GM03348 (cell line): Measurements from ENCODE around the gene USP17L25.
"Not testable (repeated sequence)": the region's sequence is repeated elsewhere in the genome, so short reads cannot be mapped to it uniquely, and the experiment has no call there.

Experiments used
- DNase-seq: peaks from one replicate; pipeline ENCODE4 v3.0.0; 2012; ENCODE audit warnings: low spot score

Gene USP17L25

DNA sequence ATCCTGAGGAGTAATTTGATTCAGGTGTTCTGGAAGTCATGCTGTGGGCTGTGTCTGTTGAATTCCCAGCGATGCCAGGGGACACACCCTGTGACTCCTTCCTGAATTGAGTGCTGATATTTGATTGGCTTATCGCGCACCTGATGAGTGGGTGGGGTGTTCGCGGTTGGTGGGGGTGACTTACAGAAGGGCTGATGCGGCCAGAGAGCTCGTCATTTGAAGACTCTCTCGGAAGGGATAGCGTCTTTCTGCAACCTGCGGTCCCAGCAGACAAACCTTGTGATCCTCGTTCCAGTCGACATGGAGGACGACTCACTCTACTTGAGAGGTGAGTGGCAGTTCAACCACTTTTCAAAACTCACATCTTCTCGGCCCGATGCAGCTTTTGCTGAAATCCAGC is at the start of gene USP17L25:
Gene USP17L25 (plus strand): TSS at position 301 of the 400 bp plus-strand sequence. CDS start 0 bp downstream, at position 301.
- not testable (repeated sequence) for DNase-seq

DNA sequence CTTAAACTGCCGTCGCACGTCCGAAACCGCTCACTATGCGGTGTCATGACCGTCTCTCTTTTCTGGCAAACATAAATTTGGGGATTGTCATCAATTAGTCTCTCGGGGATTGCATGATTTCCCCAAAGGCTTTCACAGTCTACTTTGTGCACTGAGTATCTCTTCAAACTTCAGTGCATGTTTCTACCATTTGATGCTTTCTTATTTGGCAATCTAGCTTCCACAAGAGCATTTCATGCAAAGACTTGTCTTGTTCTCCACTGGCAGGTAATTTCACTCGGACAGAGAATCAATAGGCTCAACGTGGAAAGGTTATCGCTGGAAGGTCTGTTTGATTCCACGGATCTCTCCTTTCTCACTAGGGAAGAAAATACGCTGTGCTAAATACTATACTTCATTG is 5.5 kb upstream of the USP17L25 start:
- DNase-seq = not testable (repeated sequence)

DNA sequence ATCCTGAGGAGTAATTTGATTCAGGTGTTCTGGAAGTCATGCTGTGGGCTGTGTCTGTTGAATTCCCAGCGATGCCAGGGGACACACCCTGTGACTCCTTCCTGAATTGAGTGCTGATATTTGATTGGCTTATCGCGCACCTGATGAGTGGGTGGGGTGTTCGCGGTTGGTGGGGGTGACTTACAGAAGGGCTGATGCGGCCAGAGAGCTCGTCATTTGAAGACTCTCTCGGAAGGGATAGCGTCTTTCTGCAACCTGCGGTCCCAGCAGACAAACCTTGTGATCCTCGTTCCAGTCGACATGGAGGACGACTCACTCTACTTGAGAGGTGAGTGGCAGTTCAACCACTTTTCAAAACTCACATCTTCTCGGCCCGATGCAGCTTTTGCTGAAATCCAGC is 4.8 kb upstream of the USP17L25 start, which contains the start of gene USP17L24:
Gene USP17L24 (plus strand): TSS at position 301 of the 400 bp plus-strand sequence. CDS start 0 bp downstream, at position 301.
- not testable (repeated sequence) for DNase-seq

GRCh38 chr4:9334358-9334757 is 4.6 kb downstream of the USP17L25 start, which contains the start of gene USP17L26:
USP17L26 (plus strand) TSS chr4:9334658; CDS start chr4:9334658, 0 bp downstream.
- DNase-seq = not testable (repeated sequence)

- DNase-seq = not testable (repeated sequence)
Measured at GRCh38 chr4:9339103-9339502, 9.4 kb downstream of the USP17L25 start, which contains the start of gene USP17L5. USP17L5 (plus strand) TSS chr4:9339403; CDS start chr4:9339403, 0 bp downstream.

DNA sequence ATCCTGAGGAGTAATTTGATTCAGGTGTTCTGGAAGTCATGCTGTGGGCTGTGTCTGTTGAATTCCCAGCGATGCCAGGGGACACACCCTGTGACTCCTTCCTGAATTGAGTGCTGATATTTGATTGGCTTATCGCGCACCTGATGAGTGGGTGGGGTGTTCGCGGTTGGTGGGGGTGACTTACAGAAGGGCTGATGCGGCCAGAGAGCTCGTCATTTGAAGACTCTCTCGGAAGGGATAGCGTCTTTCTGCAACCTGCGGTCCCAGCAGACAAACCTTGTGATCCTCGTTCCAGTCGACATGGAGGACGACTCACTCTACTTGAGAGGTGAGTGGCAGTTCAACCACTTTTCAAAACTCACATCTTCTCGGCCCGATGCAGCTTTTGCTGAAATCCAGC is 14.1 kb downstream of the USP17L25 start, which contains the start of gene USP17L27:
Gene USP17L27 (plus strand): TSS at position 301 of the 400 bp plus-strand sequence. CDS start 0 bp downstream, at position 301.
- DNase-seq = not testable (repeated sequence)

- not testable (repeated sequence) for DNase-seq
Measured at GRCh38 chr4:9348593-9348992, 18.9 kb downstream of the USP17L25 start, which contains the start of gene USP17L28. USP17L28 (plus strand) TSS chr4:9348893; CDS start chr4:9348893, 0 bp downstream.

DNA sequence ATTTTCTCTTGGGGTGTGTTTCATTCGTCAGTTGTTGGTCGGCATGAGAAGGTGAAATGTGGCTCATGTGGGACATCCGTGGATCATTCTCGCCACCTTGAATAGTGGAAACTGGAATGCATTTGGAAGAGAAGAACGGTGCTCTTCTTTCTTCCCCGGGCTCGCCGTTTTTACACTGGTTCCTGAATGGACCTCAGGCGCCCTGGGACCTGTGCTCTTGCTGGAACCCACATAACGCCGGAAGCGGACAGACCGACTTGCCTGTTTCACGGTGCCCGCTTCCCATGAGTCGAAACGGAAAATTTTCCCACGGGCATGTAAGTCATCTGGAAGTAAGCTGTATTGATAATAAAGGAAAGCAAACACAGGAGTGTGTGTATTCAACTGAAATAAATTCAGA is 21.2 kb downstream of the USP17L25 start:
- DNase-seq = not testable (repeated sequence)

- not testable (repeated sequence) for DNase-seq
Measured at GRCh38 chr4:9353338-9353737, 23.6 kb downstream of the USP17L25 start, which contains the start of gene USP17L29. USP17L29 (plus strand) TSS chr4:9353638; CDS start chr4:9353638, 0 bp downstream.

DNA sequence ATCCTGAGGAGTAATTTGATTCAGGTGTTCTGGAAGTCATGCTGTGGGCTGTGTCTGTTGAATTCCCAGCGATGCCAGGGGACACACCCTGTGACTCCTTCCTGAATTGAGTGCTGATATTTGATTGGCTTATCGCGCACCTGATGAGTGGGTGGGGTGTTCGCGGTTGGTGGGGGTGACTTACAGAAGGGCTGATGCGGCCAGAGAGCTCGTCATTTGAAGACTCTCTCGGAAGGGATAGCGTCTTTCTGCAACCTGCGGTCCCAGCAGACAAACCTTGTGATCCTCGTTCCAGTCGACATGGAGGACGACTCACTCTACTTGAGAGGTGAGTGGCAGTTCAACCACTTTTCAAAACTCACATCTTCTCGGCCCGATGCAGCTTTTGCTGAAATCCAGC is 33.1 kb downstream of the USP17L25 start, which contains the start of gene USP17L30:
Gene USP17L30 (plus strand): TSS at position 301 of the 400 bp plus-strand sequence. CDS start 0 bp downstream, at position 301.
- not testable (repeated sequence) for DNase-seq

DNA sequence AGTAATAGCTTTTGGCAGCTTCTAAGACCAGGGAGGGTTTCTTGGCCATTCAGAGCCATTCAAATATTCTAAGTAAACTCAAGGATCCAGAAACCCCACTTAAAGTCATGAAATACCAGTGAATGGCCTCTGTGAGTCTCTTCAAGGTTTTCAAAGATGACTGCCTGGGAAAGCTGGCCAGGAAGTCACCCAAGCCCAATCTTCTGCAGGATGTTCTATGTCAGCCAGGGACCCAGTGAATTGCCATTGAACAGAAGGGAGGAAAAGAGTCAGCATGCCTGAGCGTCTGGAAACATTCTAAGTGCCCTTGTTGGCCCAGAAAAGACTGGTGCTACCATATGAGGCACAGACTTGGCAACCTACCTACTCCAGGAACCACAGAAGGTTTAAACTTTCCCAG is 50.2 kb downstream of the USP17L25 start:
- not testable (repeated sequence) for DNase-seq
